SW 1271 (cell line): ENCODE data around the gene ATG4B.

Source experiments
- DNase-seq, 2 experiments: peaks; one replicate each; lab custom pipeline; 2025; lab: John Stamatoyannopoulos, UW

Gene ATG4B

GRCh38 chr2:241666627-241667400 is 29.3 kb downstream of the ATG4B start:
- no peak for DNase-seq

- DNase-seq: no peak
Observed at GRCh38 chr2:241668354-241668753, 30.9 kb downstream of the ATG4B start.

- DNase-seq: no peak
Observed at GRCh38 chr2:241668839-241669238, 31.3 kb downstream of the ATG4B start.

- DNase-seq: no peak
Observed at GRCh38 chr2:241670333-241671110, 33.0 kb downstream of the ATG4B start.

- DNase-seq: no peak
Observed at GRCh38 chr2:241671457-241672240, 34.2 kb downstream of the ATG4B start.

- no peak for DNase-seq
Observed at GRCh38 chr2:241672243-241673188, 35.0 kb downstream of the ATG4B start.

GRCh38 chr2:241673189-241673663 is 35.7 kb downstream of the ATG4B start:
- DNase-seq: no peak

GRCh38 chr2:241673797-241674725 is 36.6 kb downstream of the ATG4B start:
- DNase-seq: peak in 1 of 2 experiments; percentile 38

- no peak for DNase-seq
Observed at GRCh38 chr2:241675885-241676284, 38.4 kb downstream of the ATG4B start.

GRCh38 chr2:241676665-241677064 is 39.2 kb downstream of the ATG4B start:
- no peak for DNase-seq

- no peak for DNase-seq
Observed at GRCh38 chr2:241677392-241677791, 39.9 kb downstream of the ATG4B start.

GRCh38 chr2:241678307-241678706 is 40.8 kb downstream of the ATG4B start:
- DNase-seq: no peak

- DNase-seq: no peak
Observed at GRCh38 chr2:241678784-241679540, 41.5 kb downstream of the ATG4B start.

- no peak for DNase-seq
Observed at GRCh38 chr2:241680044-241680443, 42.6 kb downstream of the ATG4B start.

- no peak for DNase-seq
Observed at GRCh38 chr2:241680827-241681599, 43.5 kb downstream of the ATG4B start.

- no peak for DNase-seq
Observed at GRCh38 chr2:241686324-241686649, 48.8 kb downstream of the ATG4B start.

- DNase-seq: peak; percentile 93 to 95
Observed at GRCh38 chr2:241686650-241687425, 49.3 kb downstream of the ATG4B start, which contains the start of gene DTYMK. Gene DTYMK, minus strand, starts transcription at chr2:241686815. Its CDS starts 32 bp downstream, at chr2:241686783.

GRCh38 chr2:241689306-241689705 is 51.8 kb downstream of the ATG4B start:
- DNase-seq: no peak
